ENCODE measurements around the gene KLF13. TPM values are rescaled to one million over a fixed set of nuclear protein-coding genes. Genes with fewer than 3 reads are reported as not detected.

KLF13 gene
- total RNA-seq, 1 experiment from 2014 or later, result 22.1 TPM

GRCh38 chr15:31280831-31281216, 45.8 kb upstream of the KLF13 start:
- no peak overlapping the region for H3K27ac ChIP-seq (ENCODE audit: low read depth, low read length, poor library complexity, severe bottlenecking)
- no peaks in the 10 kb centered on the region for H3K4me1 ChIP-seq (ENCODE audit: insufficient read depth, low read length, poor library complexity, severe bottlenecking)
- no peaks in the 10 kb centered on the region for H3K9me3 ChIP-seq (ENCODE audit: low read depth, low read length, poor library complexity, severe bottlenecking)
- no peak overlapping the region for H3K4me3 ChIP-seq (ENCODE audit: low read depth, low read length, poor library complexity, severe bottlenecking)
- ChIA-PET CTCF (no interaction called here), POLR2A (ENCODE audit: low non-redundant PET) (no interaction called here)
- no peak for TF ChIP-seq EZH2 (IDR thresholded peaks at IDR 0.05; ENCODE audit: borderline replicate concordance, low read depth, low read length, poor library complexity, severe bottlenecking)
- TF ChIP-seq CTCF (conservative IDR thresholded peaks at IDR 0.05; ENCODE audit: low read depth, low read length), result no peak
- no peaks in the 10 kb centered on the region for H3K36me3 ChIP-seq (ENCODE audit: insufficient read depth, low read length, poor library complexity, severe bottlenecking)
- no peaks in the 10 kb centered on the region for H3K27me3 ChIP-seq (replicated peaks; ENCODE audit: insufficient read depth, low read depth, low read length, poor library complexity)
- no TSS peak for BruUV-seq (replicated peaks)
- DNase-seq (ENCODE audit: low spot score), result no peak
- intact Hi-C loops (cut with micrococcal nuclease; ENCODE audit: unreplicated experiment), result loop anchor here (5.0 to 10.0 kb wide), 2 partner anchors 34 to 76 kb away; no protein-coding TSS in a partner anchor

- intact Hi-C loops (cut with micrococcal nuclease; ENCODE audit: unreplicated experiment), result loop anchor here (5.0 to 10.0 kb wide), 2 partner anchors 36 to 78 kb away; no protein-coding TSS in a partner anchor
- CTCF ChIA-PET, result no interaction called here
- Histone ChIP-seq H3K4me3 (ENCODE audit: low read depth, low read length, poor library complexity, severe bottlenecking) (no peak overlapping the region), H3K9me3 (ENCODE audit: low read depth, low read length, poor library complexity, severe bottlenecking) (no peaks in the 10 kb centered on the region), H3K36me3 (ENCODE audit: insufficient read depth, low read length, poor library complexity, severe bottlenecking) (no peaks in the 10 kb centered on the region), H3K27ac (ENCODE audit: low read depth, low read length, poor library complexity, severe bottlenecking) (no peak overlapping the region), H3K27me3 (replicated peaks; ENCODE audit: insufficient read depth, low read depth, low read length, poor library complexity) (no peaks in the 10 kb centered on the region), H3K4me1 (ENCODE audit: insufficient read depth, low read length, poor library complexity, severe bottlenecking) (no peaks in the 10 kb centered on the region)
- POLR2A ChIA-PET (ENCODE audit: low non-redundant PET), result no interaction called here
- TF ChIP-seq EZH2 (IDR thresholded peaks at IDR 0.05; ENCODE audit: borderline replicate concordance, low read depth, low read length, poor library complexity, severe bottlenecking) (no peak), CTCF (conservative IDR thresholded peaks at IDR 0.05; ENCODE audit: low read depth, low read length) (no peak)
- no peak for DNase-seq (ENCODE audit: low spot score)
- BruUV-seq (replicated peaks), result no TSS peak
These were observed 43.6 kb upstream of the KLF13 start for GRCh38 chr15:31283043-31283442.

GRCh38 chr15:31285772-31286261, 40.8 kb upstream of the KLF13 start:
- Histone ChIP-seq H3K9me3 (ENCODE audit: low read depth, low read length, poor library complexity, severe bottlenecking) (no peaks in the 10 kb centered on the region), H3K27ac (ENCODE audit: low read depth, low read length, poor library complexity, severe bottlenecking) (no peak overlapping the region), H3K36me3 (ENCODE audit: insufficient read depth, low read length, poor library complexity, severe bottlenecking) (no peaks in the 10 kb centered on the region), H3K4me1 (ENCODE audit: insufficient read depth, low read length, poor library complexity, severe bottlenecking) (no peaks in the 10 kb centered on the region), H3K27me3 (replicated peaks; ENCODE audit: insufficient read depth, low read depth, low read length, poor library complexity) (peaks cover 7% of the 10 kb centered on the region), H3K4me3 (ENCODE audit: low read depth, low read length, poor library complexity, severe bottlenecking) (no peak overlapping the region)
- ChIA-PET POLR2A (ENCODE audit: low non-redundant PET) (no interaction called here), CTCF (no interaction called here)
- TF ChIP-seq CTCF (conservative IDR thresholded peaks at IDR 0.05; ENCODE audit: low read depth, low read length) (no peak), EZH2 (IDR thresholded peaks at IDR 0.05; ENCODE audit: borderline replicate concordance, low read depth, low read length, poor library complexity, severe bottlenecking) (no peak)
- no TSS peak for BruUV-seq (replicated peaks)
- intact Hi-C loops (cut with micrococcal nuclease; ENCODE audit: unreplicated experiment), result loop anchor here (10.0 kb wide), 1 partner anchor 81 kb away; no protein-coding TSS in a partner anchor
- DNase-seq (ENCODE audit: low spot score), result no peak
